Cardiac fibroblast (primary cell): Measurements from ENCODE around the gene CEP112.

Experiments used
- DNase-seq, 2 donors: peaks; one replicate each; pipeline versions ENCODE4 v3.0.0 to v3.0.0-alpha.2; 2010; ENCODE audit warnings: low read depth in 2 of 2
- H3K4me3 ChIP-seq, 2 donors: replicated peaks in 1 of 2; 1 replicate in 1 of 2; 2 replicates in 1 of 2; pipeline ENCODE4 v1.5.1; 2011; ENCODE audit warnings: low read depth in 2 of 2, low read length in 2 of 2, mild to moderate bottlenecking in 2 of 2, moderate library complexity in 1 of 2
- TF ChIP-seq, protein P1 (sequence below): IDR thresholded peaks from one replicate; pipeline ENCODE4 v1.5.1; 2011; ENCODE audit warnings: low read depth, mild to moderate bottlenecking, low read length, inconsistent platforms

Gene CEP112

DNA sequence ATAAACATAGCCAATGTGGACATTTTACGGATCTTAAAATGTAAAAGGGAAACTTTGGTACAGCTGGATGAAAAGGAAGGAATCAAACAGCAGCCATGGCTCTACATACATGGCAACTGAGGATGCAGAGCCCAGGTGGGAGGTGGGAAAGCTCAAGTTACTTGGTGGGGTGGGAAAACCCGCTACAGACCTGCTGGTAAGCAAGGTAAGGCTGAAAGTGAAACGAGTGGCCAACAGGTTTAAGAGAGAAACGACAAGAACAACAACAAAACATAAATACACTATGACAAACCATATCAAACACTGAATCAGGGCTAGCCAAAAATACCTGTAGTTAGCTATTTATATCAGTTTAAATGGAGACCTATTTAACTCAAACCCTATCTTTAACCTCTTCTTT lies 185.3 kb downstream of the CEP112 start:
- TF ChIP-seq, protein P1, sequence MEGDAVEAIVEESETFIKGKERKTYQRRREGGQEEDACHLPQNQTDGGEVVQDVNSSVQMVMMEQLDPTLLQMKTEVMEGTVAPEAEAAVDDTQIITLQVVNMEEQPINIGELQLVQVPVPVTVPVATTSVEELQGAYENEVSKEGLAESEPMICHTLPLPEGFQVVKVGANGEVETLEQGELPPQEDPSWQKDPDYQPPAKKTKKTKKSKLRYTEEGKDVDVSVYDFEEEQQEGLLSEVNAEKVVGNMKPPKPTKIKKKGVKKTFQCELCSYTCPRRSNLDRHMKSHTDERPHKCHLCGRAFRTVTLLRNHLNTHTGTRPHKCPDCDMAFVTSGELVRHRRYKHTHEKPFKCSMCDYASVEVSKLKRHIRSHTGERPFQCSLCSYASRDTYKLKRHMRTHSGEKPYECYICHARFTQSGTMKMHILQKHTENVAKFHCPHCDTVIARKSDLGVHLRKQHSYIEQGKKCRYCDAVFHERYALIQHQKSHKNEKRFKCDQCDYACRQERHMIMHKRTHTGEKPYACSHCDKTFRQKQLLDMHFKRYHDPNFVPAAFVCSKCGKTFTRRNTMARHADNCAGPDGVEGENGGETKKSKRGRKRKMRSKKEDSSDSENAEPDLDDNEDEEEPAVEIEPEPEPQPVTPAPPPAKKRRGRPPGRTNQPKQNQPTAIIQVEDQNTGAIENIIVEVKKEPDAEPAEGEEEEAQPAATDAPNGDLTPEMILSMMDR, result no peak
- DNase-seq, result no peak
- no peak overlapping the region for H3K4me3 ChIP-seq

DNA sequence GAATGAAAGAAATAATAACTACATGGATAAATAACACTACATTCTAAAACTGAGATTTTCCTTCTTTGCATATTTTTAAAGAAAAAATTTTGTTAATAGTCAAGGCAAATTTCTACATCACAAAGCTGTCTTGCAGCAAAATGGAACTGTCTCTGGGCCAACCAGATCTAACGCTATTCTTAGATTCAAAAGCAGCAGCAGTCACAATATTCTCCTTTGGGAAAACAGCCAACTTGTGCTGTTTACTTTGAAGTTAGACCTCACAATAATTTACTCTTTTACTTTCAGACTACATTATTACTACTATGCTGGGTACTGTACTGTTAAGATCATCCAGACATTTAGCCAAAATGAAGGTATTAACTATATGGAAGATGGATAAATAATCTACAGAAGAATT lies 189.1 kb downstream of the CEP112 start:
- peak; percentile 9 to 21 for DNase-seq
- no peak overlapping the region for H3K4me3 ChIP-seq
- TF ChIP-seq, protein P1, result no peak

DNA sequence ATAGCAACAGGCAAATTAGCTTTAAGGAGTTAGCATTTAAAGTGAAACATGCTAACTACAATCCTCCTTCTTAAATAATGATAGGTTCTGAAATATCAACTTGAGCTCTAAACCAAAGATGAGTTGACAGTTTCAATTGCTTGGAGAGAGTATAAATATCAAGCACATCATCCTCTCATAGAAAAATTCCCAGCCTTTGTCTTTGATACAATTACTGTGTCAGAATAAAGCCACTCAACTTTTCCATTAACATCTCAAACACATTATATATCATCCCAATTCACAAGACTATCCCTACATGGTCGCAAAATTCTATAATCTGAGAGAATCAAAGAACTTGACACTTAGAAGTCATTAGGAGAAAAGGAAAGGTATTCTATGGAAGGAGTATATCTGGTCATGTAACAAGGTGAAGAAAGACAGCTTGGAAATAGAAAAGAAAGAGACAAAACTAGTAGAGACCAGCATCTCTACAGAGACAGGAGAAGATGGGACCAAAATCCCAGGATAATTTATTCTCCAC lies 189.8 kb downstream of the CEP112 start:
- H3K4me3 ChIP-seq, result no peak overlapping the region
- DNase-seq, result no peak
- TF ChIP-seq, protein P1, result no peak

DNA sequence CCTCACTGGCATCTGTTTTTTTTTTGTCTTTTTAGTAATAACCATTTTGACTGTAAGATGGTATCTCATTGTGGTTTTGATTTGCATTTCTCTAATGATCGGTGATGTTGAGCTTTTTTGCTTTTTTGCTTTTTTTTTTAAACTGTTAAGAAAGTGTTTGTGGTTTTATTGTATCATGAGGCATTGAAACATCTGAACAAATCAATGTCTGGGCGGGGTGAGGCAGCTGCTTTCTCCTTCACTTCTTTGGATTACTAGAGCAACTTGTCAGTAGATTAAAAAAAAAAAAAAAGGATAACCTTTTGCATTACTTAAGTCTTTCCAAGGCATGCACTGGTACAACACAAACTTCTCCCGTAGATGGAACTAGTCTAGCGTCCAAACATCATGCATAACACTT lies 191.7 kb downstream of the CEP112 start:
- TF ChIP-seq, protein P1, result no peak
- no peak for DNase-seq
- no peak overlapping the region for H3K4me3 ChIP-seq

DNA sequence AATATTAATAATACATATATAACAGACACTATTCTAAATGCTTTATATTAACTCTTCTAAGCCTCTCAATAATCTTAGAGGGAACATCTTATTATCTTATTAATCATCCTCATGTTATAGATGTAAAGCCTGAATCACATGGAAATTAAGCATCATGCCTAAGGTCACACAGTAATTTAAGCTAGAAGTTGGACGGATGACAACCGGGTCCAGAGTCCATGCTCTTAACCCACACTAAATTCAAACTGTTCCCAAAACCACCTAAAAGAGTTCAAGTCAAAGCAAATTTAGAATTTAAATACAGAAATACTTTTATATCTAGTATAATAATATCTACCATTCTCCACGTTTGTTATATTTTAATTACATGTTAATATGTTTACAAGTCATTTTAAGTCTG lies 193.3 kb downstream of the CEP112 start:
- TF ChIP-seq, protein P1, result no peak
- no peak overlapping the region for H3K4me3 ChIP-seq
- no peak for DNase-seq

DNA sequence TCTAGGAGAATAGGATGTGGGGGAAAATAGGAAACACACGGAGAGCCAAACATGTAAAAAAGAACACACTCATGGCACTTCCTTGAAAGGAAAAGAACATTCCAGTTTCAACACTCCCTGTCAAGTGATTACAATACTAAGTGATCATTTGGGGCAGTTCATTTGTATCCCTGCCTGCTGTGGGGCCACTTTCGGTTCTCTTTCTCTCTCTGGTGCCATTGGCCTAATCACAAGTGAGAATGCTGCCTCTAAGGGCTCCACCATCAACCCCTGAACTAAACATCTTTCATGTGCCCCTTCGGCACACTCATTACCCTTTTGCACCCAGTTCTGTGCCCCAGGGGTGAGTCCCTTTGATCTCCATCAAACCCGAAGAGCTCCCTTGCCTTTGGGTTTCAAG lies 197.3 kb downstream of the CEP112 start:
- TF ChIP-seq, protein P1, result no peak
- no peak for DNase-seq
- H3K4me3 ChIP-seq, result no peak overlapping the region

DNA sequence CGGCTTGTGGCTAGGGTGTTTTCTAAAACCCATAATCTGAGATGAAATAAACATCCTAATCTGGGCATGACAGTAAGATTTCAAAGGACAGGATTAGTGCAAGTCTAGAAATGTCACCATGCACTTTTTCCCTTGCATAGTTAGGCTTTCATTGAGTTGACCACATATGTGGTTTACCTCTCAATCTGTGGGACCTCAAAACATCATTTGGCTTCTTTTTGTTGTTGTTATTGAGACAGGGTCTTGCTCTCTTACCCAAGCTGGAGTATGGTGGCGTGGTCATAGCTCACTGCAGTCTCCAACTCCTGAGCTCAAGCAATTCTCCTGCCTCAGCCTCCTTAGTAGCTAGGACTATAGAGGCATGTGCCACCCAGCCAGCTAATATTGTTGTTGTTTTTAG lies 197.8 kb downstream of the CEP112 start:
- DNase-seq, result no peak
- no peak overlapping the region for H3K4me3 ChIP-seq
- TF ChIP-seq, protein P1, result no peak
